Measurements from ENCODE around the gene ECE1.

ECE1 gene

DNA sequence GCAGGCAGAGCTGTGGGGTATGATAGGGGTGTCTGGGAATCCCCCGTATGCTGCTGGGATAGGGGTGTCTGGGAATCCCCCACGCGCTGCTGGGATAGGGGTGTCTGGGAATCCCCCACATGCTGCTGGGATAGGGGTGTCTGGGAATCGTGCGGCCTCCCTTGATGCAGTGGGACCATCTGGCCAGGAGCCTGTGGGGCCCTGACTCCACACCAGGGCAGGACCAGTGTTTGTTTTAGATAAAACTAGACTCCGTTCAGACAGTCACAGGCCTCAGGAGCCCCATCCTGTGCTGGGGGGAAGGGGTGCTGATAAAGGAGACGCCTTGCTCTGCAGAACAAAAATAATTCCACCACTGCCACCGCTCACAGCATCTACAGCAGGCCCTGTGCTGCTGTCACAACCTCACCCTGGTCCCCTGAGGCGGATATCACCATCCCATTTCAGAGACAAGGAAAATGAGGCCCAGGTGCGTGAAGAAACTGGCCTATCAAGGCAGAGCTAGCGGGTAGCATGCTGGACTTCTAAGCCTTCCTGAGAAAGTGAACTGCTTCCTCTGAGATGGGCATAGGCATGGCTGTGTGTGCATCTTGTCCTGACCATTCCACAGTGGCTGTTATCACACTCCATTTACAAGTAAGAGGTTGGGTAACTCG lies 24.0 kb downstream of the ECE1 start:
- TF ChIP-seq, protein P1, sequence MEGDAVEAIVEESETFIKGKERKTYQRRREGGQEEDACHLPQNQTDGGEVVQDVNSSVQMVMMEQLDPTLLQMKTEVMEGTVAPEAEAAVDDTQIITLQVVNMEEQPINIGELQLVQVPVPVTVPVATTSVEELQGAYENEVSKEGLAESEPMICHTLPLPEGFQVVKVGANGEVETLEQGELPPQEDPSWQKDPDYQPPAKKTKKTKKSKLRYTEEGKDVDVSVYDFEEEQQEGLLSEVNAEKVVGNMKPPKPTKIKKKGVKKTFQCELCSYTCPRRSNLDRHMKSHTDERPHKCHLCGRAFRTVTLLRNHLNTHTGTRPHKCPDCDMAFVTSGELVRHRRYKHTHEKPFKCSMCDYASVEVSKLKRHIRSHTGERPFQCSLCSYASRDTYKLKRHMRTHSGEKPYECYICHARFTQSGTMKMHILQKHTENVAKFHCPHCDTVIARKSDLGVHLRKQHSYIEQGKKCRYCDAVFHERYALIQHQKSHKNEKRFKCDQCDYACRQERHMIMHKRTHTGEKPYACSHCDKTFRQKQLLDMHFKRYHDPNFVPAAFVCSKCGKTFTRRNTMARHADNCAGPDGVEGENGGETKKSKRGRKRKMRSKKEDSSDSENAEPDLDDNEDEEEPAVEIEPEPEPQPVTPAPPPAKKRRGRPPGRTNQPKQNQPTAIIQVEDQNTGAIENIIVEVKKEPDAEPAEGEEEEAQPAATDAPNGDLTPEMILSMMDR (conservative IDR thresholded peaks at IDR 0.05; ENCODE audit: low read length) = no peak
- TF ChIP-seq EZH2phosphoT487 (IDR thresholded peaks at IDR 0.05; ENCODE audit: borderline replicate concordance) = no peak
- Histone ChIP-seq H3K4me2 (ENCODE audit: low read depth, low read length, poor library complexity, severe bottlenecking) (no peak overlapping the region), H3K27me3 (ENCODE audit: insufficient read depth, low read length, poor library complexity, severe bottlenecking) (no peaks in the 10 kb centered on the region), H3K9me3 (ENCODE audit: insufficient read depth, low read depth, low read length) (no peaks in the 10 kb centered on the region), H2AFZ (ENCODE audit: low read length) (no peak overlapping the region), H3F3A (ENCODE audit: low read depth) (no peaks in the 10 kb centered on the region), H3K79me2 (ENCODE audit: insufficient read depth, low read length) (no peaks in the 10 kb centered on the region), H4K20me1 (ENCODE audit: insufficient read depth, low read length, poor library complexity, severe bottlenecking) (no peaks in the 10 kb centered on the region), H3K4me1 (ENCODE audit: insufficient read depth, low read length, poor library complexity, severe bottlenecking) (peaks cover 3% of the 10 kb centered on the region), H3K36me3 (ENCODE audit: insufficient read depth, low read length) (peaks cover 4% of the 10 kb centered on the region; the same call in 1 of the 2 replicates), H3K9me2 (replicated peaks; ENCODE audit: low read depth, low read length) (no peaks in the 10 kb centered on the region), H3K9ac (ENCODE audit: low read depth, low read length, poor library complexity, severe bottlenecking) (no peak overlapping the region), H3K4me3 (ENCODE audit: low read length, poor library complexity, severe bottlenecking) (no peak overlapping the region)

DNA sequence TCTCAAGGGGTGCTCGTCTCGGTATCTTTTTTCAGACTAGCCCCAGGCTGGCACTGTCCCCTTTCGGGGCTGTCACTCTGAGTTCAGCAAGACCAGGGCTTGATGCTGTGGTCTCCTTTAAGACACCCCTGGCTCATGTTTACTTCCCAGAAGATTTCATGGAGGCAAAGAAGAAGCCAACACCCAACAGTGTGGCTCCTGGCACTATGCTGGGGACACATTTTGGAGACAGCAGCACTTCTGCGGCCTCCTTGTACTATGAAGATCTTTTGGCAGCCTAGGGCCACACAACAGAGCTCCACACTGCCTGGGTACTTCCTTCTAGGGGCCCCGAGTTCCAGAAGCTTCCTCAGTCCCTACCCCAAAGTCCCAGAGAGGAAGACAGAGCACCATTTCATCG lies 24.6 kb downstream of the ECE1 start:
- H3K9me2 ChIP-seq (replicated peaks; ENCODE audit: low read depth, low read length) = no peaks in the 10 kb centered on the region
- H3K4me3 ChIP-seq (ENCODE audit: low read length, poor library complexity, severe bottlenecking) = no peak overlapping the region
- H3K4me1 ChIP-seq (ENCODE audit: insufficient read depth, low read length, poor library complexity, severe bottlenecking) = peaks cover 3% of the 10 kb centered on the region

DNA sequence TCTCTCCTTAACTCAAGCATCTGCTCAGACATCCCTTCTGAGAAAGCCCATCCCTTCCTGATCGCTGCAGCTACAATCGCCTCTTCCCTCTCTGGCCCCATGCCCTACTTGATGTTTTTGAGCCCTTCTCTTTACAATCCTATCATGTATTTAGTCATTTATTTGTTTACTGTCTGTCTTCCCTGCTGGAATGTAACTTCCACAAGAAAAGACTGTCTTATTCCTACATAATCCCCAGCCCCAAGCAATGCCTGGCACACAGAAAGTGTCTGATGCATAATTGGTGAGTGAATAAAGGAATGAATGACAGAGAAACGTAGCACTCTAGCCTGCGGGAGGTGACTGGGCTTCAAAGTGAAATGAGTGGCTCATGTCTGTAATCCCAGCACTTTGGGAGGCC lies 25.4 kb downstream of the ECE1 start:
- no peak overlapping the region for H2AFZ ChIP-seq (ENCODE audit: low read length)

More for the DNA sequence above, 24.6 kb downstream of the ECE1 start:
- TF ChIP-seq, protein P1 (conservative IDR thresholded peaks at IDR 0.05; ENCODE audit: low read length) = no peak
- no peak for TF ChIP-seq EZH2phosphoT487 (IDR thresholded peaks at IDR 0.05; ENCODE audit: borderline replicate concordance)
- Histone ChIP-seq H3K79me2 (ENCODE audit: insufficient read depth, low read length) (no peaks in the 10 kb centered on the region), H3F3A (ENCODE audit: low read depth) (no peaks in the 10 kb centered on the region), H3K36me3 (ENCODE audit: insufficient read depth, low read length) (peaks cover 4% of the 10 kb centered on the region; the same call in 1 of the 2 replicates), H4K20me1 (ENCODE audit: insufficient read depth, low read length, poor library complexity, severe bottlenecking) (no peaks in the 10 kb centered on the region), H2AFZ (ENCODE audit: low read length) (no peak overlapping the region), H3K4me2 (ENCODE audit: low read depth, low read length, poor library complexity, severe bottlenecking) (no peak overlapping the region), H3K9ac (ENCODE audit: low read depth, low read length, poor library complexity, severe bottlenecking) (no peak overlapping the region), H3K27me3 (ENCODE audit: insufficient read depth, low read length, poor library complexity, severe bottlenecking) (no peaks in the 10 kb centered on the region), H3K9me3 (ENCODE audit: insufficient read depth, low read depth, low read length) (no peaks in the 10 kb centered on the region)

More for the DNA sequence above, 25.4 kb downstream of the ECE1 start:
- Histone ChIP-seq H3K27me3 (ENCODE audit: insufficient read depth, low read length, poor library complexity, severe bottlenecking) (no peaks in the 10 kb centered on the region), H3K9me2 (replicated peaks; ENCODE audit: low read depth, low read length) (no peaks in the 10 kb centered on the region), H3K9me3 (ENCODE audit: insufficient read depth, low read depth, low read length) (no peaks in the 10 kb centered on the region), H3K4me3 (ENCODE audit: low read length, poor library complexity, severe bottlenecking) (no peak overlapping the region), H3K36me3 (ENCODE audit: insufficient read depth, low read length) (peaks cover 4% of the 10 kb centered on the region; the same call in 1 of the 2 replicates), H3F3A (ENCODE audit: low read depth) (no peaks in the 10 kb centered on the region), H3K79me2 (ENCODE audit: insufficient read depth, low read length) (no peaks in the 10 kb centered on the region), H3K9ac (ENCODE audit: low read depth, low read length, poor library complexity, severe bottlenecking) (no peak overlapping the region), H3K4me1 (ENCODE audit: insufficient read depth, low read length, poor library complexity, severe bottlenecking) (peaks cover 3% of the 10 kb centered on the region), H4K20me1 (ENCODE audit: insufficient read depth, low read length, poor library complexity, severe bottlenecking) (no peaks in the 10 kb centered on the region), H3K4me2 (ENCODE audit: low read depth, low read length, poor library complexity, severe bottlenecking) (no peak overlapping the region)
- TF ChIP-seq, protein P1 (conservative IDR thresholded peaks at IDR 0.05; ENCODE audit: low read length) = no peak
- TF ChIP-seq EZH2phosphoT487 (IDR thresholded peaks at IDR 0.05; ENCODE audit: borderline replicate concordance) = no peak
